ENCODE measurements around the gene NUP210L.
"Not testable (repeated sequence)": the region's sequence is repeated elsewhere in the genome, so short reads cannot be mapped to it uniquely, and the experiment has no call there.

NUP210L gene

GRCh38 chr1:153990468-153991150 lies 164.3 kb downstream of the NUP210L start, which contains the start of gene RPS27:
Gene RPS27 (plus strand): TSS chr1:153990762. CDS start chr1:153990797, 35 bp downstream.
- peak; percentile 98 for DNase-seq

DNA sequence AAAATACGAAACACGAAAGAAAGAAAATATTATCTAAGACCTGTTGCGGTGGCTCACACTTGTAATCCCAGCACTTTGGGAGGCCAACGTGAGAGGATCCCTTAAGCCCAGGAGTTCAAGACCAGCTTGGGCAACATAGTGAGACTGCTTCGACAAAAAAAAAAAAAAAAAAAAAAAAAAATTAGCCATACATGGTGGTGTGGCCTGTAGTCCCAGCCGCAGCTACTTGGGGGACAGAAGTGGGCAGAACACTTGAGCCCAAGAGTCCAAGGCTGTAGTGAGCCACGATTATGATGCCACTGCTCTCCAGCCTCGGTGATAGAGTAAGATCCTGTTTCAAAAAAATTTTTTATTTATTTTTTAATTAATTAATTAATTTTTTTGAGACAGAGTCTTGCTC lies 167.3 kb downstream of the NUP210L start:
- DNase-seq: no peak

DNA sequence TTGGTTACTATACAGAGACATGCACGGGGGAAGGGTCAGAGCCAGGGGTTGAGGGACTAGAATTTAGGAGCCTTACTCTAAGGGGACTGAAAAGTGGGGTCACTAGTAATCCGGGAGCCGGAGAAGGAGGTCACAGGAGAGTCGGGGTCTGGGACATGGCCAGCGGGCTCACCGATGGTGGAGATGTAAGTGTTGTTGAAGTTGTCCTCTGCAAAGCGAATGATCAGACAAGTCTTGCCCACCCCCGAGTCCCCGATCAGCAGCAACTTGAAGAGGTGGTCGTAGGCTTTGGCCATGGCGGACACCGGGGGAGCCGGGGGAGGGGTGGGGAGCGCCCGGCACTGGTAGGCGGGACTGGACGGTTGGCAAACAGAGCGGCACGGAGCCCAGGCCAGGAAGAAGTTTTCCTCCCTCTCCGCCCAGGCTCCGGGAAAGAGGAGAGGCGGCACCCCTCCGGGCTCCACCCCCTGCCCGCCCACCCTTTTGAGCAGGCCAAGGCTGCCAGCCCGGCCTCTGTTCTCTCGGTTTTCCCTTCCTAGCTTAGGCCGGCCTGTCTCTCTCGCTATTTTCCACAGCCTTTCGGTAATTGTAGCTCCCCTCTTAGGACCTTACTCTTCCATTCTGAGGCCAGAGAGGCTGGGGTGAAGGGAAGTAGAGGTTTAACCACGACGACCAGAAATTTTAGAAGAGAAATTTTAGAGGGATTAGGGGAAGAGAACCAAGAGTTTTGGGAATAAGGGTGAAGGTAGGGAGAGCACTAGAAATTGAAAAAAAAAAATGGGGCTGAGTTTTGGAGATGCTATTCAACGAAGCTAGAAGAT lies 168.7 kb downstream of the NUP210L start, which contains the start of gene RAB13:
RAB13 (minus strand) TSS at position 399 of the 821 bp plus-strand sequence; CDS start at position 296, 103 bp downstream.
- DNase-seq: no peak

DNA sequence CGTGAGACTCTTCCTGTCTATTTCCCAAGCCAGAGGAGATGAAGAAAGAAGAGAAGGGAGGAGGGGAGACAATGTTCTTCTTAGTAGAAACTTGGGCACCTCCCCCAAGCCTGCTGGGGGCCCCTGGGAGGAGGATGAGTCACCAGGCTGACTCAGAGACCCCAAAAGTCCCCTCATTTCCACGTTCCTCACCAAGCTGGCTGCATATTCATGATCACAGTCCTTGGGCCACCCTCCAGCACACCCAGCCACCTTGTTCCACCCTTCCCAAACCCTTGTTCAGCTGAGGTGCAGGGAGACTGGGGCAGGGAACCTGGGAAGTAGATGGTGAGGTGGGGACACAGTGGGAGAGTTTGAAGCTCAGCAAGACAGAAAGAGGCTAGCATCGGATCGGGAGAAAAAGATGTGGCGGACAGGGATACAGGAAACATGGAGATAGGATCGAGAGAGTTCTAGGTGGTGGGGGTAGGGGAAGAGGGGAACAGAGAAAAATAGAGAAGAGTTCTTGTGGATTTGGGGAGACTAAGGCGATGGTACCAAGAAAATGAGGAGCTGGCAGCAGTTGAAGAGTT lies 169.4 kb downstream of the NUP210L start:
- DNase-seq: peak; percentile 38

GRCh38 chr1:153984123-153984894 lies 170.6 kb downstream of the NUP210L start:
- no peak for DNase-seq

DNA sequence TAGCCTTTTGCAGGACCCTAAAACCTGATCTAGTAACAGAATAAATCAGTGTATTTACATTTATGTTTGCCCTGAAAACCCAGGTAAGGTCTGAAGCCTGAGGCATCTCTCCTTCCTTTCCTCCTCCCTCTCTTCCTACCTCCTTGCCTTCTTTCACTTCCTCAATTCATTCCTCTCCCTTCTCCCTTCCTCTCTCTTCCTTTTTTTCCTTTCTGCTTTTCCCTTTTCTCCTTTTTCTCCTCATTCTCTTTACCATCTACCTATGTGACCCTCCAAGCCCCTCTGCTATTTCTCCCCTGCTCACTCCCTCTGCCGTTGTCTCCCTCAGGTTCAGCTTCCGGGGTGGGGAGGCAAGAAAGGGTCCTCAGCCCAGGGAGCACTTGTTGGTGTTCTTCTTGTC lies 173.1 kb downstream of the NUP210L start:
- DNase-seq: not testable (repeated sequence)

GRCh38 chr1:153979091-153979490 lies 175.8 kb downstream of the NUP210L start:
- not testable (repeated sequence) for DNase-seq

GRCh38 chr1:153978274-153978909 lies 176.5 kb downstream of the NUP210L start:
- DNase-seq: no peak

DNA sequence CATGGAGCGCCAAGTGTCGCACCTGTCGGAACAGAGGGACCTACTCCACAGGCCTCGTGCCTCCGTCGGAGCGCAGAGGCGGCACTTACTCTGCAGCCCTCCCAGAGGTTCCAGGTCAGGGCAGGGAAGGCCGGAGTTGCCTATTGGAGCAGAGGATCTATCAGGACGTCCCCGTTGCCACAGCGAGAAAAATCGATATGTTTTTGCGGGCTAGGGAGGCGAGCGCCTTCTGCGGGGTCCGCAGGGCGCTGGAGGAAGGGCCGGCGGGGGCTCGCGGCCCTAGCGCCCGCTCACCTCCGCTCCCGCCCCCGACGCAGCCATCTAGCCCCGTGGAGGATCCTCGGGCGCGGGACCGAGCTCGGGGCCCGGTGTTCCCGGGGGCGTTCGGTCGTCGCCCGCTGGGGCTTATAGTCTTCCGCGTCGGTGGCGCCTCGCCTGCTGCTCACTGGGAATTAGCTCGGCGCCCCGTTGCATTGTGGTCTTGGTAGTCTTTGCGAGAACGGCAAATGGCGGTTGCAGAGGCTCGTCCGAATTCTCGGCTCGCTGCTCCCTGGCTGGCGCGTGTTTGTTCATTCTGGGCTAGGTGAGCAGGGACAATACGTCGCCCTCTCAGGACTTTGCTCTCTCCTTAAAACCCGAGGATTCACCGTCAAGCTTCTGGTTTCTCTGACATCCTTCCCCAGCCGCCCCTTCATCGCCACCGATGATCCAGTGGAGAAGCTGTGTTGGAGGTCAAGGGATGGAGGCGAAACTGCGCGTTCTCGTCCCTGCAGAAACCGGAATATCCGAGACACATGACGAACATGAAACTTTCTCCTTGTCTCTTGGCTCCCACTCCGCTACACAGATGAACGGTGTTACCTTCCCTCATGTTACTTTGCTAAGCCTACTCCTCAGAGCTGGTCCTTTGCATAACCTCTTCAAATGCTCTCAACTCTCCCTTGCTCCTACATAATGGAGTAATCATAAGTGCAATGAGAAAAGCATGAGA lies 177.3 kb downstream of the NUP210L start, which contains the start of gene JTB:
JTB (minus strand) TSS at position 425 of the 991 bp plus-strand sequence; CDS start at position 3, 422 bp downstream.
- DNase-seq: peak; percentile 52

GRCh38 chr1:153976819-153977249 lies 178.0 kb downstream of the NUP210L start:
- no peak for DNase-seq

GRCh38 chr1:153973525-153973924 lies 181.3 kb downstream of the NUP210L start:
- no peak for DNase-seq

- no peak for DNase-seq
Observed at GRCh38 chr1:153973071-153973470, 181.8 kb downstream of the NUP210L start.

- DNase-seq: no peak
Observed at GRCh38 chr1:153970346-153970745, 184.5 kb downstream of the NUP210L start.

DNA sequence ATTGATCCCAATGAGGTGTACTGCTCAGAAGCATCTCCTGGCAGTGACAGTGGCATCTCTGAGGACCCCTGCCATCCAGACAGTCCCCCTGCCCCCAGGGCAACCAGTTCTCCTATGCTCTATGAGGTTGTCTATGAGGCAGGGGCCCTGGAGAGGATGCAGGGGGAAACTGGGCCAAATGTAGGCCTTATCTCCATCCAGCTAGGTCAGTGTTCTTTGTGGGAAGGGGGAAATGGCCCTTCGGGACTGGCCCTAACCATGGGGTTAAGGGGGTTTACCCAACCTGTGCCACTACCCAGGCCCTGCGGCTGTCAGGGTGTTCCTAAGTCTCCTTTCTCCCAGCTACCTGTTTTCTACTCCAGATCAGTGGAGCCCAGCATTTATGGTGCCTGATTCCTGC lies 185.9 kb downstream of the NUP210L start:
- DNase-seq: no peak

DNA sequence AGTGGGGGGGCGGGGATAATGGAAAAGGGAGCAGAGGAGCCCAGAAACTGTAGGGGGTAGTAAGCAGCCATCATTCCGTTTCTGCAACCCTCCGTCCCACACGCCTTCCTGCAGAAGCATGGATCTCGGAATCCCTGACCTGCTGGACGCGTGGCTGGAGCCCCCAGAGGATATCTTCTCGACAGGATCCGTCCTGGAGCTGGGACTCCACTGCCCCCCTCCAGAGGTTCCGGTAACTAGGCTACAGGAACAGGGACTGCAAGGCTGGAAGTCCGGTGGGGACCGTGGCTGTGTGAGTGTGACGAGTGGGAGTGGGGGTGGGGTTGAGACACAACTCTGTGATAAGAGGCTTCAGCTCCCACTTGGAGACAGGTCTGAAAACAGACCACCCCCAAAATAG lies 186.5 kb downstream of the NUP210L start:
- DNase-seq: no peak

GRCh38 chr1:153968000-153968363 lies 186.9 kb downstream of the NUP210L start:
- DNase-seq: no peak

- peak; percentile 99 for DNase-seq
Observed at GRCh38 chr1:153967107-153967999, 187.5 kb downstream of the NUP210L start, which contains the start of gene CREB3L4. Gene CREB3L4 (plus strand): TSS chr1:153967902. CDS start chr1:153968526, 624 bp downstream.

GRCh38 chr1:153963850-153964331 lies 191.0 kb downstream of the NUP210L start:
- no peak for DNase-seq
